Hair follicular keratinocyte (primary cell): ENCODE results near the gene CDK19. TPM values are rescaled to one million over a fixed set of nuclear protein-coding genes. Genes with fewer than 3 reads are reported as not detected.

Experiments
- total RNA-seq: library from RNA; depleted of rRNA; stranded (reverse); fragments of >200 nt; gene quantifications from 2 replicates; pipeline ENCODE4 v1.2.3, GENCODE V29; 2015

CDK19 gene
- total RNA-seq: 1.7 and 2.5 TPM in 2 replicates

GRCh38 chr6:110815411-110816409 is at the start of gene CDK19:
Gene CDK19, minus strand, starts transcription at chr6:110815469. Its CDS starts 333 bp downstream, at chr6:110815136.

Other genes starting within 250 kb of the CDK19 start
- gene AMD1, start 59.3 kb upstream of the CDK19 start, total RNA-seq: 66.7 and 93.4 TPM in 2 replicates
- 41.4 and 60.2 TPM in 2 replicates for gene GTF3C6, start 143.2 kb upstream of the CDK19 start, total RNA-seq
- 31.5 and 42.0 TPM in 2 replicates for gene RPF2, start 166.6 kb upstream of the CDK19 start, total RNA-seq